GM12878 (cell line): Measurements from ENCODE around the gene ZNRF3. TPM values are rescaled to one million over a fixed set of nuclear protein-coding genes. Genes with fewer than 3 reads are reported as not detected.

ENCODE experiments used
- ATF7 ChIP-seq: fragments of 450-650 bp; IDR thresholded peaks from 2 replicates; pipeline ENCODE4 v1.6.1; 2016; ENCODE audit warnings: low read depth, mild to moderate bottlenecking
- CEBPB ChIP-seq, 2 experiments: fragments of 150-350 bp in 1 of 2; IDR thresholded peaks; 2 replicates each; pipeline ENCODE4 v1.6.1; 2012 to 2014; ENCODE audit warnings: low read depth in 2 of 2, low read length in 2 of 2, borderline replicate concordance in 1 of 2, inconsistent platforms in 1 of 2
- ELK1 ChIP-seq: IDR thresholded peaks from 2 replicates; pipeline ENCODE4 v1.6.1; 2012; ENCODE audit warnings: low read depth, low read length, improper control_type of control experiment
- EP300 ChIP-seq, 2 experiments: fragments of 150-350 bp in 1 of 2; IDR thresholded peaks; 2 replicates each; pipeline ENCODE4 v1.6.1; 2011 to 2012; ENCODE audit warnings: low read depth in 2 of 2, low read length in 2 of 2, borderline replicate concordance in 1 of 2, improper control_type of control experiment in 1 of 2, inconsistent platforms in 1 of 2; ENCODE audit not compliant: control insufficient read depth in 1 of 2
- HDGF ChIP-seq: fragments of 450-650 bp; IDR thresholded peaks from 2 replicates; pipeline ENCODE4 v1.6.1; 2016; ENCODE audit warnings: antibody characterized with exemption
- IKZF1 ChIP-seq: fragments of 450-650 bp; conservative IDR thresholded peaks from 2 replicates; pipeline ENCODE4 v1.6.1; 2017; ENCODE audit warnings: antibody characterized with exemption, mild to moderate bottlenecking
- JUNB ChIP-seq: IDR thresholded peaks from 2 replicates; pipeline ENCODE4 v1.6.1; 2016; ENCODE audit warnings: antibody characterized with exemption, mild to moderate bottlenecking
- MTA2 ChIP-seq: fragments of 450-650 bp; IDR thresholded peaks from 2 replicates; pipeline ENCODE4 v1.6.1; 2016; ENCODE audit warnings: low read depth, mild to moderate bottlenecking, moderate library complexity
- MTA3 ChIP-seq: IDR thresholded peaks from 2 replicates; pipeline ENCODE4 v1.6.1; 2012; ENCODE audit warnings: low read length, inconsistent platforms, borderline replicate concordance
- NFIC ChIP-seq: IDR thresholded peaks from 2 replicates; pipeline ENCODE4 v1.6.1; 2012; ENCODE audit warnings: low read depth, mild to moderate bottlenecking, inconsistent platforms, low read length, moderate library complexity
- NR2C2 ChIP-seq: IDR thresholded peaks from 2 replicates; pipeline ENCODE4 v1.6.1; 2011; ENCODE audit warnings: borderline replicate concordance, low read depth; ENCODE audit not compliant: control insufficient read depth, insufficient read length
- REST ChIP-seq: IDR thresholded peaks from 2 replicates; pipeline ENCODE4 v1.6.1; 2012; ENCODE audit warnings: mild to moderate bottlenecking, low read depth, low read length
- SMC3 ChIP-seq: IDR thresholded peaks from 2 replicates; pipeline ENCODE4 v1.6.1; 2011; ENCODE audit warnings: low read length, improper control_type of control experiment, borderline replicate concordance
- SUPT20H ChIP-seq: IDR thresholded peaks from 2 replicates; pipeline ENCODE4 v1.6.1; 2011; ENCODE audit warnings: low read depth, mild to moderate bottlenecking, low read length, moderate library complexity, borderline replicate concordance; ENCODE audit not compliant: control insufficient read depth
- ZBED1 ChIP-seq: IDR thresholded peaks from 2 replicates; pipeline ENCODE4 v1.6.1; 2016; ENCODE audit warnings: borderline replicate concordance
- ZBTB11 ChIP-seq: fragments of 450-650 bp; formaldehyde crosslinking; IDR thresholded peaks from 2 replicates; pipeline ENCODE4 v1.5.0; 2022; ENCODE audit warnings: mild to moderate bottlenecking, missing genetic modification characterization
- polyA plus RNA-seq, 11 experiments: library from polyadenylated mRNA; depleted of rRNA in 4 of 11; unstranded in 6 of 11; stranded (reverse) in 5 of 11; fragments of >200 nt; fragmentation: Nextera tagmentation in 4 of 11; fragmentation: Illumina TruSeq in 1 of 11; extraction: Ambion mirVana in 4 of 11; extraction: Trizol in 1 of 11; gene quantifications; 1 replicate in 1 of 11; 2 replicates in 10 of 11; pipeline versions ENCODE4 v1.2.1 to v1.2.3, GENCODE V29; 2011 to 2016; ENCODE audit warnings: inconsistent platforms in 2 of 11, missing spikeins in 2 of 11, low read depth in 1 of 11
- total RNA-seq, 4 experiments: library from RNA; depleted of rRNA in 3 of 4; stranded (reverse); fragments of >200 nt in 3 of 4; fragmentation: Illumina TruSeq in 1 of 4; extraction: Trizol in 1 of 4; gene quantifications; 2 replicates each; pipeline versions ENCODE4 v1.2.1 to v1.2.3, GENCODE V29; 2013 to 2021
- TF ChIP-seq, protein P1 (sequence below): fragments of 450-650 bp; IDR thresholded peaks from 2 replicates; pipeline ENCODE4 v1.6.1; 2016; ENCODE audit warnings: mild to moderate bottlenecking
- TF ChIP-seq, protein P2 (sequence below): fragments of 450-650 bp; conservative IDR thresholded peaks from 2 replicates; pipeline ENCODE4 v1.6.1; 2017; ENCODE audit warnings: mild to moderate bottlenecking, moderate library complexity

The ZNRF3 gene
- total and polyA plus RNA-seq, 10 of the 15 experiments (the other 5 are each of a cell fraction or from before 2014, with no cell fraction given): 0.05 to 2.4 (median 0.46) TPM

DNA sequence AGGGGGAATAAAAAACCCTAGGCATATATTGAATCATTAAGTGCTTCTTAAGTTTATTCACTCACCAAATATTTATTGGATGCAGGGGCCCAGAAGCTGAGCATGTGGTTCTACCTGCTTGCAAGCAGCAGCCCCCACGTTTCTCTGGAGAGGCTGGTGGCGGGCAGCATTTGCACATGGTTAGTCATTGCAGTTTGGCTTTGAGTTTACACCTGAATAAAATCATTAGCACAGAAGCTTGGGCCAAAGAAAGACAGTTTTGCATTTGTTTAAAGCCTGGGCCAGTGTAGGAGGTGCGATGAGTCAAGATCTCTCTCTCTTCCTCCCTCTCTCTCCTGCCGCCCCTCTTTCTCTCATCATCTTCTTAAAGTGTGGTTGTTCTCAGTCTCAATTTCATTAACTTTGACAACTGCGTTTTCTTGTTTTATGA lies 105.7 kb downstream of the ZNRF3 start (continued):
- TF ChIP-seq MTA2: peak; percentile 56
- TF ChIP-seq, protein P1, sequence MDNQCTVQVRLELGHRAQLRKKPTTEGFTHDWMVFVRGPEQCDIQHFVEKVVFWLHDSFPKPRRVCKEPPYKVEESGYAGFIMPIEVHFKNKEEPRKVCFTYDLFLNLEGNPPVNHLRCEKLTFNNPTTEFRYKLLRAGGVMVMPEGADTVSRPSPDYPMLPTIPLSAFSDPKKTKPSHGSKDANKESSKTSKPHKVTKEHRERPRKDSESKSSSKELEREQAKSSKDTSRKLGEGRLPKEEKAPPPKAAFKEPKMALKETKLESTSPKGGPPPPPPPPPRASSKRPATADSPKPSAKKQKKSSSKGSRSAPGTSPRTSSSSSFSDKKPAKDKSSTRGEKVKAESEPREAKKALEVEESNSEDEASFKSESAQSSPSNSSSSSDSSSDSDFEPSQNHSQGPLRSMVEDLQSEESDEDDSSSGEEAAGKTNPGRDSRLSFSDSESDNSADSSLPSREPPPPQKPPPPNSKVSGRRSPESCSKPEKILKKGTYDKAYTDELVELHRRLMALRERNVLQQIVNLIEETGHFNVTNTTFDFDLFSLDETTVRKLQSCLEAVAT: no peak
- TF ChIP-seq IKZF1: 0 out of 2 replicates have a peak, but pooled peaks have one; percentile 17
- no peak for TF ChIP-seq ZBTB11 (CRISPR knock-in tag)
- TF ChIP-seq, protein P2, sequence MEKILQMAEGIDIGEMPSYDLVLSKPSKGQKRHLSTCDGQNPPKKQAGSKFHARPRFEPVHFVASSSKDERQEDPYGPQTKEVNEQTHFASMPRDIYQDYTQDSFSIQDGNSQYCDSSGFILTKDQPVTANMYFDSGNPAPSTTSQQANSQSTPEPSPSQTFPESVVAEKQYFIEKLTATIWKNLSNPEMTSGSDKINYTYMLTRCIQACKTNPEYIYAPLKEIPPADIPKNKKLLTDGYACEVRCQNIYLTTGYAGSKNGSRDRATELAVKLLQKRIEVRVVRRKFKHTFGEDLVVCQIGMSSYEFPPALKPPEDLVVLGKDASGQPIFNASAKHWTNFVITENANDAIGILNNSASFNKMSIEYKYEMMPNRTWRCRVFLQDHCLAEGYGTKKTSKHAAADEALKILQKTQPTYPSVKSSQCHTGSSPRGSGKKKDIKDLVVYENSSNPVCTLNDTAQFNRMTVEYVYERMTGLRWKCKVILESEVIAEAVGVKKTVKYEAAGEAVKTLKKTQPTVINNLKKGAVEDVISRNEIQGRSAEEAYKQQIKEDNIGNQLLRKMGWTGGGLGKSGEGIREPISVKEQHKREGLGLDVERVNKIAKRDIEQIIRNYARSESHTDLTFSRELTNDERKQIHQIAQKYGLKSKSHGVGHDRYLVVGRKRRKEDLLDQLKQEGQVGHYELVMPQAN: no peak
- TF ChIP-seq ELK1: no peak
- TF ChIP-seq HDGF: no peak
- TF ChIP-seq EP300 (IDR thresholded peaks at IDR 0.05; ENCODE audit: borderline replicate concordance in 1 of 2, control insufficient read depth in 1 of 2, low read depth in 2 of 2, low read length in 2 of 2): 0 out of 4 replicates have a peak, but pooled peaks of 1 of the 2 experiments have one; percentile 9
- TF ChIP-seq SMC3: no peak
- no peak for TF ChIP-seq REST
- TF ChIP-seq ATF7: no peak
- TF ChIP-seq NR2C2: no peak
- TF ChIP-seq SUPT20H: no peak
- TF ChIP-seq CEBPB (IDR thresholded peaks at IDR 0.05; ENCODE audit: borderline replicate concordance in 1 of 2, low read depth in 2 of 2, low read length in 2 of 2): no peak
- TF ChIP-seq MTA3: no peak
- TF ChIP-seq NFIC: no peak
- TF ChIP-seq JUNB: no peak
- TF ChIP-seq ZBED1: no peak
